Activated T-cell treated with anti-CD3 and anti-CD28 coated beads, Interleukin-2, amount 50 U/mL, for 4 hours (primary cell): ENCODE results near the gene HOXD8. TPM values are rescaled to one million over a fixed set of nuclear protein-coding genes. Genes with fewer than 3 reads are reported as not detected.

Experiments used
- ATAC-seq, 2 donors: fragments of 200-7000 bp; cut with Tn5 transposase; one replicate each; pipeline ENCODE4 v1.10.0; 2021
- DNase-seq: peaks from one replicate; pipeline ENCODE4 v3.0.0-alpha.2; 2020
- H3K27me3 Mint-ChIP-seq: one replicate; pipeline ENCODE4 v1.8.0; 2021; ENCODE audit warnings: low read depth, mixed read lengths
- H3K36me3 Mint-ChIP-seq: one replicate; pipeline ENCODE4 v1.8.0; 2022; ENCODE audit warnings: mixed read lengths; ENCODE audit not compliant: insufficient read depth
- H3K4me1 Mint-ChIP-seq: one replicate; pipeline ENCODE4 v1.8.0; 2021; ENCODE audit warnings: low read depth, mixed read lengths
- H3K4me3 Mint-ChIP-seq: one replicate; pipeline ENCODE4 v1.8.0; 2021; ENCODE audit warnings: mild to moderate bottlenecking, moderate library complexity, mixed read lengths
- H3K9me3 Mint-ChIP-seq: one replicate; pipeline ENCODE4 v1.8.0; 2021; ENCODE audit warnings: mixed read lengths
- total RNA-seq, 3 donors: library from RNA; stranded (reverse); gene quantifications; one replicate each; pipeline ENCODE4 v1.2.1, GENCODE V29; 2021

The HOXD8 gene
- total RNA-seq, 3 donors from 2014 or later: 0.11 TPM; not detected in 2

DNA sequence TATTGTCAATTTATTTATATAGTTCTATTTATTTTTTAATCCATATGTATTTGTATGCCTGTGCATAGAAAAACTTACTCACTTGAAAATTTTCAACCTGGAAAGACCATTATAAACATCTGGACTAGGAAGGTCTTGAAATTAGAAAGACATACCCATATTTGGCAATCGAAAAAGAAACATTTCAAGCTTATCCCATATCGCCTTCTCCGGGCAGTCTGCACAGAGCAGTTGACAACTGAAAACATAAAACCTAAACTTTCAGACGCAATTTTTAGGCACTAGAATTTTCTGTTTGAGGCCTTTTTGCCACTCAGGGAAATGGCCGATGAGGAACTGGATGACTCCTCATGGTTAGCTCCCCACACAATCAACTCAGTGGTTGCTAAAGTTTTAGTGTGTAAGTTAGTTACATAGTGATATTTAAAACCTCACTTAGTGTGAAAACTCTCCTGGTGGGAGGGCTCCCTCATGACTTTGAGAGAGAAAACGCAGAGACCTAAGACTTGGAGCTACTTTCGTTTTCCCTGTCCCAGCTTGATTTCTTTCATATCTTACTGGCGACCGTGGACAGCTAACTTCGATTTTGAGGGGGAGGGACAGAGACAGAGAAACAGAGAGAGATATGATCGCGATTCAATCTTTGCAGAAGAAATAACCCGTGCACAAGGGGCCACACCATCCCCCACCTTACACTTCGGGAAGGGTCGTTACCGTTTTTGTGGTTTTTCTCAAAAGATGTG, 33.1 kb upstream of the HOXD8 start:
- H3K36me3 Mint-ChIP-seq: no peaks in the 10 kb centered on the region
- DNase-seq: no peak

DNA sequence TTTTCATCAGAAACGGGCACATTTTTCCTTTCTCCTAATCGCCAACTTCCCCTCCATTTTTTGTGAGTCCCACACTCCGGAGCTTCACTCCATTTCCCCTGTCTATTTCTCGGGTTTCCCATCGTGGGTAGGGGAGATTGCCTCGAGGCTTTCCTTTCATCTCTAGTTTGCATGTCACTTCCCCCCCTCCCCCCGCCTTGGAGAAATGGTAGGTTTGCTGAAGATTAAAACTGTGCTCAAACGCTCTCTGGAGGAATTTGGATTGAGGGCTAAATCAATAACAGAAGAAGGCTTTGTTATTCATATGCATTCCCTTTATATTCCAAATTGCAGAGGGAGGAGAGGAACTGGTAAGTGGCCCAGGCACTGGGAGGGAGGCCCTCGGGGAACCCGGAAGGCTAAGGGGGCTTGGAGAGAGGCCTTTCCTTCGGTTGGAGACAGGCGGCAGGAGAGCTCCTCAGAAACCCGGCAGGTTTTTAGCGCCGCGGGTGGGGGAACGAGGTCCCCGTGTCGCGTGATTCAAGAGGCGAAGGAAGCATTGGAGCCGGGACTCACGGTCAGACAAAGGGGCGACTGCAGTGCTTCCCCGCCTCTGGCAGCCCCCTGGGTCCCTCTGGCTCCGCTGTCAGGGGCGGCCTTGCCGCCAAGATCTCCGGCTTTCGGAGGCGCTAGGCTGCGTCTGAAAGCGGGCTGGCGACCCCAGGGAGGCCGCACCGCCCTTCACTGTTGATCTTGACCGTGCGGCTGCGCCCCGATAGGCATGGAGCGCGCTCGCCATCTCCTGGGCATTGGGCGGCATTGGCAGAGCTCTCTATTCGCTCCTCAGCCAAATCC, 32.3 kb upstream of the HOXD8 start:
- ATAC-seq: peak; percentile 82 to 86
- peak overlapping the region; percentile 54 for H3K4me3 Mint-ChIP-seq
- H3K27me3 Mint-ChIP-seq: peaks cover 88% of the 10 kb centered on the region
- peak; percentile 43 for DNase-seq
- peaks cover 23% of the 10 kb centered on the region for H3K4me1 Mint-ChIP-seq
- H3K36me3 Mint-ChIP-seq: no peaks in the 10 kb centered on the region
- H3K9me3 Mint-ChIP-seq: peaks cover 4% of the 10 kb centered on the region

More for the DNA sequence above, 33.1 kb upstream of the HOXD8 start:
- Mint-ChIP-seq H3K27me3 (peaks cover 88% of the 10 kb centered on the region), H3K4me1 (peaks cover 27% of the 10 kb centered on the region), H3K9me3 (peaks cover 4% of the 10 kb centered on the region), H3K4me3 (peak overlapping the region; percentile 54)
- ATAC-seq: no peak

DNA sequence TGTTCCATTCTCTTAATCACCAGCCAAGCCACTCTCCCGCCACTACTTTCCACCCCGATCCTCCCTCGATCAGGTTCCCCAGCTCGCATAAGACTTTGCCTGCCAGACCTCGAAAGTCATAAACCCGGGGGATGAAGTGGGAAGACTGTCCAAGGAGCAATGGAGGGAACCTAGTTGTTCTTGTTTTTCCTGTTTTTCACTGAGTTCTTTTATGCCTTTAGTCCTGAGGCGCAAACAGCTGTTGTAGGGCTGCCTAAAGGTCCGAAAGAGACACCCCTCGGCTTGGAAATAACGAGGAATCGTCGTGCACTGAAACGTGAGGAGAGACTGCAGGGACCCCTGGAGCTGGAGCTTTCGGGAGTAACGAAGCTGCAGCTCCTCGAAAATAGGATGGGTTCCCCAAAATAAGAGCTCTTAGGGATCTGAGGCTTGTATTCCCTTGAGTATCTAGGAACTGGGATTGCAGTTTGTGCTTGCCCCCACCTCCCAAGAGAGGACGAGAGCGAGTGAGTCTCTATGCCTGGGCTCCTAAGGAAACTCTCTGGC, 31.6 kb upstream of the HOXD8 start:
- peaks cover 94% of the 10 kb centered on the region for H3K27me3 Mint-ChIP-seq
- peaks cover 4% of the 10 kb centered on the region for H3K9me3 Mint-ChIP-seq
- ATAC-seq: no peak
- H3K4me3 Mint-ChIP-seq: peak overlapping the region; percentile 54
- peaks cover 23% of the 10 kb centered on the region for H3K4me1 Mint-ChIP-seq
- no peaks in the 10 kb centered on the region for H3K36me3 Mint-ChIP-seq
- no peak for DNase-seq

DNA sequence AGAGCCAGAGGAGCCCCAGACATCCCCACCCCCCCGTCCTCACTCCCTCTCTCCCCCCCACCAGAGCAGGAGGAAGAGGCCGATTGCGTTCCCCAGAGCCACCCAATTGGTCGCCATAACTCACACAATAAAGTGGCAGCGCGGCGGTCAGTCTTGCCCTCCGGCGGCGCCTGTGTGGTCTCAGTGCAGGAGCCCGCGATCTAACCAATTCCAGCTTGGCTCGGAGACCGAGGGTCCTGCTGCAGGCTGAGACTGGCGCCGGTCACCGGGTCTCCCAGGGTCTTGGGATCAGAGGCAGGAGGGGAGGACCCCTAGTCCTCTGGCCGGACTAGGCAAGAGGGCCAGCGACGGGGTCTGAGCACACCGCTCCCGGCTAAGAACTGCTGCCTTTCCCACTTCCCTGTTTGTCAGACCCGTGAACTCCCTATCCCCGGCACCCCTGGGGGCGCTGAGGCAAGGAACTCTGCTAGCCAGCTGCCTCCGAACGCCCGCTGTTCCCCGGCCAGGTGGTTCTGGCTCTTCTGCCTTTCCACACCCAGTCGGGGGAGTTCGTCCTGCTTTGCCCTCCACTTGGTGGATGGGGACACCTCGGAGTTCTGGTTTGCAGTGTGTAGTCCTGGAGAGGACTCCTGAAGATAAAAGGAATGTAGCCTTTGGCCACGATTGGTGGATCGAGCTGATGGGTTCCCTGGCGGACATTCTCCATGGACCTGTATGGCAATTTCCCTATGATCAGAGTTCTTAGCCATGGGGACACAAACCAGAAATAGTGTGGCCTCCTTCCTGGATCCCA, 30.9 kb upstream of the HOXD8 start:
- Mint-ChIP-seq H3K36me3 (no peaks in the 10 kb centered on the region), H3K4me3 (no peak overlapping the region), H3K27me3 (peaks cover 93% of the 10 kb centered on the region), H3K9me3 (peaks cover 4% of the 10 kb centered on the region), H3K4me1 (peaks cover 21% of the 10 kb centered on the region)
- ATAC-seq (no peak), DNase-seq (no peak)

DNA sequence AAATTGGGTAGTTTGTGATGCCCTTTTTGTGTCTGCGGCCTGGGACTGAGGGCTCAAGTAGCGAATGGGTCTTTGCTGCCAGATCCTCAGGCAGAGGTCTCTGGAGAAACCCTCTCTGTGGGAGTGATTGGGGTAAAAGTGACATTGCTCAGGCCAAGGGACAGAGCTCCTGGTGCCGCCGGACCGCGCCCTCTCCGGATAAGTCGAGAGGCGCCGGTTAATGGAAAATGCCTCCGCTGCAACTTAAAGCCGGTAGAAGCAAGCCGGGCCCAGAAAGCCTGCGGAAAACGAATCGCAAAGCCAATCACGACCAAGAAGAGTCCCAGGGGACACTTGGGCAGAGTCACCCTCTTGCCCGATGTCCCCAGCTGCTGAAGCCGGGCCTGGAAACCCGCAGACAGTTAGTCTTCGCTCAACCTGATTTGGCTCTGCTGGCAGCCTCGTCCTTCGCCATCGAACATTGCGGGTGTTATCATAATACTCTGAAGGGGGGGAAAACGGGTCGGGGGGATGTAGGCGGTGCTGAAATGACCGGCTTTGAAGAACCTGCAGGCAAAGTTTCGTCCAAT, 30.3 kb upstream of the HOXD8 start:
- DNase-seq (no peak), ATAC-seq (no peak)
- Mint-ChIP-seq H3K27me3 (peaks cover 93% of the 10 kb centered on the region), H3K9me3 (no peaks in the 10 kb centered on the region), H3K36me3 (no peaks in the 10 kb centered on the region), H3K4me1 (peaks cover 17% of the 10 kb centered on the region), H3K4me3 (no peak overlapping the region)

DNA sequence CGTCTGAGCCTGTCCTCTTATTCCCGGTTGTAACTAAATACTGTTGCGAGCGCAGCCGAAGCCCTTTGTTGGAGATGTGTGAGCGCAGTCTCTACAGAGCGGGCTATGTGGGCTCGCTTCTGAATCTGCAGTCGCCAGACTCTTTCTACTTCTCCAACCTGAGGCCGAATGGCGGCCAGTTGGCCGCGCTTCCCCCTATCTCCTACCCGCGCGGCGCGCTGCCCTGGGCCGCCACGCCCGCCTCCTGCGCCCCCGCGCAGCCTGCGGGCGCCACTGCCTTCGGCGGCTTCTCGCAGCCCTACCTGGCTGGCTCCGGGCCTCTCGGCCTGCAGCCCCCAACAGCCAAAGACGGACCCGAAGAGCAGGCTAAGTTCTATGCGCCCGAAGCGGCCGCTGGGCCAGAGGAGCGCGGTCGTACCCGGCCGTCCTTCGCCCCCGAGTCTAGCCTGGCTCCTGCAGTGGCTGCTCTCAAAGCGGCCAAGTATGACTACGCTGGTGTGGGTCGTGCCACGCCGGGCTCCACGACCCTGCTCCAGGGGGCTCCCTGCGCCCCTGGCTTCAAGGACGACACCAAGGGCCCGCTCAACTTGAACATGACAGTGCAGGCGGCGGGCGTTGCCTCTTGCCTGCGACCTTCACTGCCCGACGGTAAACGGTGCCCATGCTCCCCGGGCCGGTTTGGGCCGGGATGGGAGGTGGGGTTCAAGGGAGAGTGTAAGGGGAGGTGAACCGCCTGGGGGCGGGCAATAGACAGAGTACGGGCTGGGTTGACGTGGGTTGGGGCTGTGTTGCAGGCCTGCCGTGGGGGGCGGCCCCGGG, 29.6 kb upstream of the HOXD8 start, which contains the start of gene HOXD12:
Gene HOXD12, plus strand, starts transcription at position 68 of the 819 bp plus-strand sequence. Its CDS starts 7 bp downstream, at position 75.
- no peak for DNase-seq
- H3K36me3 Mint-ChIP-seq: no peaks in the 10 kb centered on the region
- peaks cover 17% of the 10 kb centered on the region for H3K4me1 Mint-ChIP-seq
- H3K4me3 Mint-ChIP-seq: no peak within 1 kb of the TSS
- H3K9me3 Mint-ChIP-seq: no peaks in the 10 kb centered on the region
- ATAC-seq: no peak
- H3K27me3 Mint-ChIP-seq: peaks cover 93% of the 10 kb centered on the region

DNA sequence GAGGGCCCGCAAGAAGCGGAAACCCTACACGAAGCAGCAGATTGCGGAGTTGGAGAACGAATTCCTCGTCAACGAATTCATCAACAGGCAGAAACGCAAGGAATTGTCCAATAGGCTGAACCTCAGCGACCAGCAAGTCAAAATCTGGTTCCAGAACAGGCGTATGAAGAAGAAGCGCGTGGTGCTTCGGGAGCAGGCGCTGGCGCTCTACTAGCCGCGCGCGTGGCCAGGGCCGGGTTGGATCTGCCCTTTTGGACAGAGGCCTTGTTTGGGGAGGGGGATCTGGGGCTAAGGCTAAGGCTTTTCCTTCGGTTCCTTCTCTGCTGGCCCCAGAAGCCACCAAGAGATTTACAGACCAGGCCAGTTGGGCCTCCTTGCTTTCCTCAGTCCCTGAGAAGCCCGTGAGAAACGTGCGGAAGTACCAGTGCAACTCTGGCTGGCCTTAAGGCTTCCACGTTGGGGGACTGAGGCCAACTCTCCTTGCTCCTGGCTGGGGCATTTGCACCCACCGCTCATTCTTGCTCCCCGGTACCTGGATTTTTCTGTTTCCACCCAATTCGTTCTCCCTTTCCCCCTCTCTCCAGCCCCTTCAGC, 28.9 kb upstream of the HOXD8 start:
- DNase-seq (no peak), ATAC-seq (no peak)
- Mint-ChIP-seq H3K4me3 (no peak overlapping the region), H3K4me1 (peaks cover 19% of the 10 kb centered on the region), H3K9me3 (no peaks in the 10 kb centered on the region), H3K27me3 (peaks cover 93% of the 10 kb centered on the region), H3K36me3 (no peaks in the 10 kb centered on the region)

DNA sequence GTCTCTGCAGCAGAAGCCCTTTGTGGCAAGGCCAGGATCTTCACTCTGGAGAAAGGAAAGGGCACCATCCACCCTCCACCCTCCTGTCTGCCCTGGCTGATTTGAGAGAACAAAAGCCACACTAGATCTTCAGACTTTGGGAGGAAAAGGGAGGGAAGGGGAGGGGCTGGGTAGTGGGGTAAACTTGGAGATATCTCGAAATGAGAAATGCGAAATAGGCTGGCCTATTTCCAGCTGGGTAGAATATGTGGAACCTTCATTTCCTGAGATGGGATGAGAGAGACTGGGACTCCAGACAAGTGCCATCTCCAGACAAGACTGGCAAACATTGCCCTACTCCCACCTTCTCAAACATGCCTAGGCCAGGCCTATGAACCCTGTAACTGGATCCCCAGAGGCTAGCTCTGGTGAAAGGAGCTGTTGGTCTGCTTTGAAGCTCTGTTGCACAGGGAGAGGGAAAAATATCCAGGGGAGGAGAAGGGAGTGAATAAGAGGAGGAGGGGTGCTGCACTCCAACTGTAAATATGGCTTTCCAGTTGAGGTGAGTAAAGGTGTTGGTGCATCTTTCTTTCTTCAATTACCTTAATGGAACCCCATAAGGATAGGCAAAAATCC, 28.2 kb upstream of the HOXD8 start:
- Mint-ChIP-seq H3K4me3 (no peak overlapping the region), H3K27me3 (peaks cover 94% of the 10 kb centered on the region), H3K4me1 (peaks cover 23% of the 10 kb centered on the region), H3K9me3 (no peaks in the 10 kb centered on the region), H3K36me3 (no peaks in the 10 kb centered on the region)
- ATAC-seq (no peak), DNase-seq (no peak)

DNA sequence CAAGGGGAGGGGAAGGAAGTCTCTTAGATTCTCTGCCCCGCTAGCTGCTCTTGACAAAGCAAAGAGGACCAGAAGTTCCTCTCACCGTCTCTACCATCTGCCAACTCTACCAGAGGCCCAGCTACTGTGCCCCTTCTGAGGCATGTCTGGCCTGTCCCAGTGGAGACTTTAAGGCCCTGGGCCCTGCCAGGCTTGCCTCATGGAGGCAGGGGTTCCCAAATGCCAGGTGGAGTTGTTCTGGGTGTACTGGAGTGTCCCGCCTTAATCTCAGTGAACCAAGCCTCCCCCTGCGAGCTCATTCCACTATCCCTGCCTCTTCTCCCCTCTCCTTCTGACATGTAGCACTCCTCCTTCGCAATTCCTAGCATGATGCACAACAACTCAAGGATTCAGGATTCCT, 27.7 kb upstream of the HOXD8 start:
- H3K36me3 Mint-ChIP-seq: no peaks in the 10 kb centered on the region
- H3K4me3 Mint-ChIP-seq: no peak overlapping the region
- peaks cover 20% of the 10 kb centered on the region for H3K4me1 Mint-ChIP-seq
- H3K9me3 Mint-ChIP-seq: no peaks in the 10 kb centered on the region
- H3K27me3 Mint-ChIP-seq: peaks cover 91% of the 10 kb centered on the region
- DNase-seq (no peak), ATAC-seq (no peak)

DNA sequence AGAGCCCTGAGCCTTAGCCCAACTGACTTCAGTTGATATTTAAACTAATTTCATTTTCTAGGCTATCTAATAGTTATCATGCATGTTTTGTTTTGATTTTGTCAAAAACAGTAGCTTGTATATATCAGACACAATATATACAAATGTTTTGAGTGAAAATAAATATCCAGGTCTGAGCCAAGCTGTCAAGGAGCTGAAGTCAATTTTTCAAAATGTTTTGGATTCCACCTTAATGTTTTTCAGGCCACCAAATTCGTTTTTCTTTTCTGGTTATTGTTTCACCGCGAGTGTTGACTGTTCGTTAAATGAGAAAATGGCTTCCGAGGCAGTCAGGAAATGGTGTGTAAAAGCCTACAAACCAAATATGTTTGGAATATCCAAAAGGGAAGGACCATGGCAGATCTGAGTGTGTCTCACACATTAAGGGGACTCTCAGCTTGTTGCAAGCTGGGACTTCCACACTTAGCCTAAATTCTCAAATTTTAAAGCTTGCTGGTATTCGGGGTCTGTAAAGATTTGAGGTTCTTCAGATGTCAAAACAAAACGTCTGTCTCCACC, 27.1 kb upstream of the HOXD8 start:
- Mint-ChIP-seq H3K4me3 (no peak overlapping the region), H3K27me3 (peaks cover 90% of the 10 kb centered on the region), H3K36me3 (no peaks in the 10 kb centered on the region), H3K9me3 (no peaks in the 10 kb centered on the region), H3K4me1 (peaks cover 18% of the 10 kb centered on the region)
- DNase-seq (no peak), ATAC-seq (no peak)

DNA sequence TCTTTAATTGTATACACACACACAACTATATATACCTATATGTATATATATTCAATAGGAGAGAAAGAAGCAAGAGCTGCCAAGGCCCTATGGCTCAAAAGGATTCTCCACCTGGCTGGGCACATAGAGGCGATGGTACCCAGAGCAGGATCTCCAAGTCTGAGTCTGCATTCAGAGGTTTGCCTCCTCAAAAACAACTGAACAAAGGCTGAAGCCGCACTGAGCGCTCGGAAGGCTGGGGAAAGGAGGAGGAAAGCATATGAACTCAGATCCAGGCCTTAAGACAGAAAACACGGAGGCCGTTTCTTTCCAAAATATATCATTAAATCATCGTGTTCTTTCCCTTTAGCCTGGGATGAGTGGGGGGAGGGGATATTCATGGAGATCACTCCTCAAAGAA, 26.3 kb upstream of the HOXD8 start:
- ATAC-seq (no peak), DNase-seq (no peak)
- H3K27me3 Mint-ChIP-seq: peaks cover 84% of the 10 kb centered on the region
- no peaks in the 10 kb centered on the region for H3K36me3 Mint-ChIP-seq
- H3K4me3 Mint-ChIP-seq: no peak overlapping the region
- H3K9me3 Mint-ChIP-seq: no peaks in the 10 kb centered on the region
- H3K4me1 Mint-ChIP-seq: peaks cover 13% of the 10 kb centered on the region

DNA sequence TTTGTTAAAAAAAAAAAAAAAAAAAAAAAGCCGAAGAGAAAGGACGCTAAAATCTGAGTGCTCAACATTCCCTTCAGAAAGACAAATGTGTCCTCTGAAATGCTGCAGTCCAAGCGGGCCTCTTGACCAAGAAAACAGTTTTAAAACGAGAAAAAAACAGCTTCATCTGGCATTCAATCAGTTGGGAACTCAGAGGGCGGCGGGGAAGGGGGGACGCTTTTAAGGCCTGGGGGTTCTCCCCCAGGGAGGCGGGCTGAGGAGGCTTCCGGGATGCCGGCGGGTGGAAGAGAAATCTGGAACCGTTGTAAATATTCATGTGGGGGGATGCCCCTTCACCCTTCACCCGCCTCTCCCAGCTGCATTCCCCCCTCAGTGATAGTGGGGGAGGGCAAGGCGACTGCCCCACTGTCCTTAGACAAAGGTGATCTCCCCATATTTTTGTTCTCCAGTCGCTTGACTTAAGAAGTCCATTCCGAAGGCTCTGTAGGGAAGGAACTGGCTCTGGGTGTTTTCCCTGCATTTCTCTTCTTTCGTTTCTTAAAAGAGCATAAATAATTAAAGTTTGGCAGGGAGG, 25.7 kb upstream of the HOXD8 start:
- Mint-ChIP-seq H3K36me3 (no peaks in the 10 kb centered on the region), H3K4me3 (no peak overlapping the region), H3K4me1 (peaks cover 14% of the 10 kb centered on the region), H3K27me3 (peaks cover 83% of the 10 kb centered on the region), H3K9me3 (no peaks in the 10 kb centered on the region)
- no peak for DNase-seq
- ATAC-seq: no peak
